GM13977 (cell line): Measurements from ENCODE around the gene CAMK2G.
"Not testable (repeated sequence)": the region's sequence is repeated elsewhere in the genome, so short reads cannot be mapped to it uniquely, and the experiment has no call there.

Experiments
- DNase-seq: peaks from one replicate; pipeline ENCODE4 v3.0.0; 2012; ENCODE audit warnings: low spot score
- CTCF ChIP-seq: IDR thresholded peaks from 2 replicates; pipeline ENCODE4 v1.5.1; 2012; ENCODE audit warnings: mild to moderate bottlenecking, control low read depth; ENCODE audit not compliant: insufficient read depth; ENCODE audit errors: extremely low read depth, missing control alignments
- in situ Hi-C: fragments of 300-500 bp; cut with MboI; formaldehyde crosslinking; loops from one replicate; pipeline ENCODE4 v1.12.0; 2022; ENCODE audit warnings: low sequenced_read_pairs, low pct_unique_long_range_greater_than_20kb, mixed read lengths, inconsistent platforms; ENCODE audit not compliant: unreplicated experiment

CAMK2G gene

GRCh38 chr10:73839276-73839966 lies 34.9 kb downstream of the CAMK2G start:
- in situ Hi-C loops: no loop called here
- DNase-seq: no peak
- TF ChIP-seq CTCF: no peak

- DNase-seq: no peak
- no peak for TF ChIP-seq CTCF
- in situ Hi-C loops: no loop called here
Observed at GRCh38 chr10:73838827-73839226, 35.5 kb downstream of the CAMK2G start.

- no peak for DNase-seq
- in situ Hi-C loops: no loop called here
- TF ChIP-seq CTCF: no peak
Observed at GRCh38 chr10:73838008-73838567, 36.3 kb downstream of the CAMK2G start.

GRCh38 chr10:73837072-73837471 lies 37.3 kb downstream of the CAMK2G start:
- DNase-seq: no peak
- in situ Hi-C loops: no loop called here
- no peak for TF ChIP-seq CTCF

GRCh38 chr10:73836427-73836980 lies 37.9 kb downstream of the CAMK2G start:
- DNase-seq: no peak
- in situ Hi-C loops: no loop called here
- no peak for TF ChIP-seq CTCF

- DNase-seq, in situ Hi-C loops: not testable (repeated sequence)
Observed at GRCh38 chr10:73829090-73829489, 45.3 kb downstream of the CAMK2G start.

- in situ Hi-C loops: no loop called here
- no peak for TF ChIP-seq CTCF
- DNase-seq: no peak
Observed at GRCh38 chr10:73828161-73828560, 46.2 kb downstream of the CAMK2G start.
